Transverse colon (tissue), 4 donors: ENCODE measurements around the gene GJB3.

Experiments used
- CTCF ChIP-seq, 5 experiments: fragments of 200-600 bp in 3 of 5; fragments of 450-650 bp in 2 of 5; sonication (generic) in 3 of 5; IDR thresholded peaks; 1 replicate in 2 of 5; 2 replicates in 3 of 5; pipeline ENCODE4 v1.5.1; 2016 to 2017; ENCODE audit warnings: antibody characterized with exemption in 5 of 5, inconsistent platforms in 3 of 5, mild to moderate bottlenecking in 2 of 5, moderate library complexity in 1 of 5
- POLR2AphosphoS5 ChIP-seq, 3 donors: sonication (generic); formaldehyde crosslinking; IDR thresholded peaks; one replicate each; pipeline ENCODE4 v1.6.1; 2016; ENCODE audit warnings: antibody characterized with exemption in 3 of 3

GRCh38 chr1:34831721-34832246 lies 50.8 kb downstream of the GJB3 start:
- no peak for TF ChIP-seq POLR2AphosphoS5 (IDR thresholded peaks at IDR 0.05)
- no peak for TF ChIP-seq CTCF (IDR thresholded peaks at IDR 0.05)
